HepG2 (cell line): ENCODE data around the gene PCDH7.

Experiments
- ERF ChIP-seq: IDR thresholded peaks from 2 replicates; pipeline ENCODE4 v1.6.1; 2018; ENCODE audit warnings: missing biosample characterization, missing genetic modification reagents
- FOXM1 ChIP-seq: sonication (generic); formaldehyde crosslinking; IDR thresholded peaks from 2 replicates; pipeline ENCODE4 v1.5.0; 2020; ENCODE audit warnings: missing genetic modification reagents
- RAD21 ChIP-seq: fragments of 450-650 bp; formaldehyde crosslinking; IDR thresholded peaks from 2 replicates; pipeline ENCODE4 v1.5.0; 2020; ENCODE audit warnings: mild to moderate bottlenecking
- SRF ChIP-seq: IDR thresholded peaks from 2 replicates; pipeline ENCODE4 v1.6.1; 2011; ENCODE audit warnings: mild to moderate bottlenecking, low read depth, low read length, moderate library complexity
- YY1 ChIP-seq: IDR thresholded peaks from 2 replicates; pipeline ENCODE4 v1.6.1; 2011; ENCODE audit warnings: low read length, low read depth, moderate library complexity, mild to moderate bottlenecking; ENCODE audit not compliant: insufficient read depth, insufficient replicate concordance

DNA sequence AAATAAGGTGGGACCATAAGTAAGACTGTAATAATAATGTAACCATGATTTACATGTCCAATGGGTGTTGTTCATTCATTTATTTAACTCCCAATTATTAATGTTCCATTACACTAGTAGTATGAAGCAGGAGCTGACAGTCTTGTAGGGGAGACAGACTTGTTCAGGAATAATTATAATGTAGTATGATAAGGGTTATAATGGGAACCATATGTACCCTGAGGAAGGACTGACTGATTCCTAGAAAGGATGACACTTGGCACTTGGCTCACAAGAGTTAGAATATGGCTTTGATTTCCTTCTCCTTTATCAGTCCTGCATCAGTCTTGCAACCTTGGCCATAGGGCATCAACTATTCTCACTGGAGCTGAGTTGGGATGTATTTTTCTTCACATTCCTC is 24.2 kb downstream of the PCDH7 start:
- TF ChIP-seq ERF (CRISPR knock-in tag) (no peak), SRF (no peak), YY1 (no peak), RAD21 (CRISPR knock-in tag) (no peak), FOXM1 (CRISPR knock-in tag) (no peak)
